ENCODE measurements around the gene GSTO2. TPM values are rescaled to one million over a fixed set of nuclear protein-coding genes. Genes with fewer than 3 reads are reported as not detected.

GSTO2 gene
- total RNA-seq, 2 donors from 2014 or later: 12.8 to 18.9 TPM

GRCh38 chr10:104314591-104315485, 45.9 kb downstream of the GSTO2 start:
- no peak for TF ChIP-seq CTCF (IDR thresholded peaks at IDR 0.05)
- intact Hi-C loops (cut with DNase I): no loop called here
- Histone ChIP-seq H3K4me3 (no peak overlapping the region), H3K27ac (no peak overlapping the region), H3K27me3 (no peaks in the 10 kb centered on the region), H3K9ac (ENCODE audit: low read depth in 2 of 2, low read length in 2 of 2) (no peak overlapping the region), H3K36me3 (peaks cover 15% of the 10 kb centered on the region), H3K4me1 (peaks cover 4% of the 10 kb centered on the region), H3K9me3 (no peaks in the 10 kb centered on the region)
- DNase-seq: no peak

- Histone ChIP-seq H3K4me1 (peaks cover 4% of the 10 kb centered on the region), H3K9ac (ENCODE audit: low read depth in 2 of 2, low read length in 2 of 2) (no peak overlapping the region), H3K36me3 (peaks cover 15% of the 10 kb centered on the region), H3K27me3 (no peaks in the 10 kb centered on the region), H3K4me3 (no peak overlapping the region), H3K27ac (no peak overlapping the region), H3K9me3 (no peaks in the 10 kb centered on the region)
- no peak for TF ChIP-seq CTCF (IDR thresholded peaks at IDR 0.05)
- intact Hi-C loops (cut with DNase I): no loop called here
- no peak for DNase-seq
Observed at GRCh38 chr10:104315486-104315921, 46.5 kb downstream of the GSTO2 start.

DNA sequence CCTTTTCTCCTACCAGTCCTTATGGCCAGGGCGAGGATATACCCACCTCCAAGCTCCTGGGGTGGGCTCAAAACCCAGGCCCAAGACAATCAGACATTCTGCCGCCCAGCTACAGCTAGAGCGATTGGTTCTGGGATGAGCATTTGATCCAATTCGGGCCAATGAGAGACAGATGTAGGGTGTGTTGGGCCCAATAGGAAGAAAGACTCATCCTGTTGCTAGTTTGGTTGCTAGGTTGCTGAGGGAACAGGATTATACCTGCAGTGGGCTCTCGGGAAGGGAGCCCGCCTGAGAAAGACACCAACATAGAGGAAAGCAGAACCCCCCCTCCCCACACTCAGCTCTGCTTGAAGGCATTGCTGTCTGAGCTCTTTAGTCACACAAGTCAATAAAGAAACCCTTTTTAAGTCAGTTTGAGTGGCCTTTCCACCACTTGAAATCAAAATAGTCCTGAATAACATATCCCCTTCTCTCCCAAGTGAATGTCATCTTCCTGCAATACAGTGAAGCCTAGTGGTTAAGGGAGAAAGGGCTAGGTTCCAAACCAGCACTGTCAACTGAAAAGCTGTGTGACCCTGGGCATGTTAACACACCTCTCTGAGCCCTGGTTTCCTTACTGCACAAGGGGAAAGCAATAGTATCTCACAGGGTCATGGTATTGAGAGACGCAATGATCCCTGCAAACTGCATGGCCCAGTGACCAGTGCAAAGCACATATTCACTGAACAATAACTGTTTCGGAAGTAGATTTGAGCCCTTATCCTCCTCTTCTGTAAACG, 47.5 kb downstream of the GSTO2 start:
- Histone ChIP-seq H3K27me3 (no peaks in the 10 kb centered on the region), H3K4me1 (peaks cover 4% of the 10 kb centered on the region), H3K4me3 (no peak overlapping the region), H3K9me3 (no peaks in the 10 kb centered on the region), H3K36me3 (peaks cover 15% of the 10 kb centered on the region), H3K27ac (no peak overlapping the region), H3K9ac (ENCODE audit: low read depth in 2 of 2, low read length in 2 of 2) (no peak overlapping the region)
- intact Hi-C loops (cut with DNase I): no loop called here
- no peak for TF ChIP-seq CTCF (IDR thresholded peaks at IDR 0.05)
- DNase-seq: no peak

GRCh38 chr10:104317269-104317710, 48.3 kb downstream of the GSTO2 start:
- Histone ChIP-seq H3K4me1 (peaks cover 4% of the 10 kb centered on the region), H3K9ac (ENCODE audit: low read depth in 2 of 2, low read length in 2 of 2) (no peak overlapping the region), H3K27ac (no peak overlapping the region), H3K27me3 (no peaks in the 10 kb centered on the region), H3K9me3 (no peaks in the 10 kb centered on the region), H3K36me3 (peaks cover 15% of the 10 kb centered on the region), H3K4me3 (no peak overlapping the region)
- DNase-seq: no peak
- intact Hi-C loops (cut with DNase I): no loop called here
- TF ChIP-seq CTCF (IDR thresholded peaks at IDR 0.05): no peak

GRCh38 chr10:104317726-104318299, 48.8 kb downstream of the GSTO2 start:
- H3K36me3 ChIP-seq: peaks cover 15% of the 10 kb centered on the region
- no peaks in the 10 kb centered on the region for H3K27me3 ChIP-seq
- intact Hi-C loops (cut with DNase I): no loop called here
- H3K9me3 ChIP-seq: no peaks in the 10 kb centered on the region
- DNase-seq: no peak
- no peak overlapping the region for H3K27ac ChIP-seq
- no peak overlapping the region for H3K9ac ChIP-seq (ENCODE audit: low read depth in 2 of 2, low read length in 2 of 2)
- peaks cover 4% of the 10 kb centered on the region for H3K4me1 ChIP-seq
- no peak for TF ChIP-seq CTCF (IDR thresholded peaks at IDR 0.05)
- H3K4me3 ChIP-seq: no peak overlapping the region
